ENCODE data around the gene ATP10A. TPM values are rescaled to one million over a fixed set of nuclear protein-coding genes. Genes with fewer than 3 reads are reported as not detected.
A peak's percentile ranks its signal among the peaks of the same experiment; 100 is the strongest.

Gene ATP10A
- total and polyA plus RNA-seq, 9 of the 15 experiments (the other 6 are each of a cell fraction or from before 2014, with no cell fraction given): 0.09 TPM; not detected in 8

DNA sequence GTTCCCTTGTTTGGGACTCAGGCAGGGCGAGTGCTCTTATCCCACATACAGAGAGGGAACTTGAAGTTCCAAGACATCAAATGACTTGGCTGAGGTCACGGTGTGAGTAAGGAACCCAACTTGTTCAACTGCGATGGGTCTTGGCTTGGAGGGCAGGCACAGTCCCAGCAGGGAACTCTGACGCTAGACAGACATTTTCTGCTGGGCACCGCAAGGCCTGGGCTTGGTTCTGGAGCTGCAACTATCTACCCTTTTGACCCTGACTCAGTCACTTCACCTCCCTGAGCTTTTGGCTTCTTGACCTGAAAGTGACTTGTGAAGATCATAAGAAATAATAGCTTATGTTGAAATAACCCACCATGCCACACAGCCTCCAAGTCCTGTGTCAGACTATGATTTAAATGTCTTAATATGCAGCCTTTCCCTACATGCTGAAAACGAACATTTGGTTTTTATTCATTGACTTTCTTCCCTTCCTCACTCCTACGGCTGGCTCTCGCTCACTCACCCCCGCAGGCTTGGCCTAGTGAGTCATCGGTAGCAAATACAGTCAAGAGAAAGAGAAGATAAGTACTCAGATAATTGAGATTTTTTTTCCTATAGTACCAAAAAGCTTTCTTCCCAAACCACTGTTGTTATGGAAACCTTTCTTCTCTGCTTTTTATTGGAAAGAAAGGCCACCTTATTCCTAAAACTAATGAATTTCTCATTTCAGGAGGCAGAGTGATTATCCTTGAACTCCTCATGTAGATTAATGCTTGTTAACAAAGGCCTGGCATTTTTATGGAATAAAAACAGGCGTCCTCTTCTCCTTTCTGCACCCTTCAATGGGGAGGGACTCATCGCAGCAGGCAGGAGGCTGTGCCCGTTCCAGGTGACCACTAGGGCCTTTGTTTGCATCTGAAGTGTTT, 178.4 kb downstream of the ATP10A start:
- Histone ChIP-seq H2AFZ (ENCODE audit: low read depth, low read length) (no peak overlapping the region), H3K4me1 (replicated peaks in 1 of 2; ENCODE audit: control insufficient read depth in 2 of 2, insufficient read depth in 2 of 2, low read length in 2 of 2) (no peaks in the 10 kb centered on the region), H3K9me3 (replicated peaks; ENCODE audit: control insufficient read depth, insufficient read depth, low read depth, low read length) (no peaks in the 10 kb centered on the region), H3K27ac (ENCODE audit: extremely low read depth, low read depth, low read length) (no peak overlapping the region), H3K79me2 (ENCODE audit: control insufficient read depth, insufficient read depth, low read length) (no peaks in the 10 kb centered on the region), H3K9me1 (ENCODE audit: control insufficient read depth, insufficient read depth, low read length) (no peaks in the 10 kb centered on the region), H3K4me3 (no peak overlapping the region), H3K9ac (ENCODE audit: insufficient read depth in 1 of 2, low read depth in 2 of 2, low read length in 2 of 2) (no peak overlapping the region), H4K20me1 (replicated peaks; ENCODE audit: control insufficient read depth, insufficient read depth, low read length) (no peaks in the 10 kb centered on the region), H3K27me3 (ENCODE audit: control insufficient read depth in 2 of 2, insufficient read depth in 2 of 2, low read length in 2 of 2) (peaks cover 2 to 30% of the 10 kb centered on the region in 2 experiments; a peak in 4 of 5 replicates), H3K4me2 (ENCODE audit: insufficient read depth, low read length) (no peak overlapping the region), H3K36me3 (ENCODE audit: control insufficient read depth, insufficient read depth, low read length) (no peaks in the 10 kb centered on the region)
- POLR2A ChIA-PET: no interaction called here
- CTCF ChIA-PET (ENCODE audit: low intra/inter-chr PET ratio): no interaction called here
- TF ChIP-seq TBP (optimal IDR thresholded peaks at IDR 0.05; ENCODE audit: low read depth, low read length) (no peak), RFX1 (IDR thresholded peaks at IDR 0.05) (peak; percentile 60), JUND (IDR thresholded peaks at IDR 0.05; ENCODE audit: borderline replicate concordance, low read depth, low read length) (peak; percentile 39), JUND (tag; IDR thresholded peaks at IDR 0.05; ENCODE audit: borderline replicate concordance, low read depth, low read length) (no peak), ZNF41 (CRISPR knock-in tag; conservative IDR thresholded peaks at IDR 0.05) (no peak), EGR1 (conservative IDR thresholded peaks at IDR 0.05) (peak; percentile 36)
- TF ChIP-seq, protein P1, sequence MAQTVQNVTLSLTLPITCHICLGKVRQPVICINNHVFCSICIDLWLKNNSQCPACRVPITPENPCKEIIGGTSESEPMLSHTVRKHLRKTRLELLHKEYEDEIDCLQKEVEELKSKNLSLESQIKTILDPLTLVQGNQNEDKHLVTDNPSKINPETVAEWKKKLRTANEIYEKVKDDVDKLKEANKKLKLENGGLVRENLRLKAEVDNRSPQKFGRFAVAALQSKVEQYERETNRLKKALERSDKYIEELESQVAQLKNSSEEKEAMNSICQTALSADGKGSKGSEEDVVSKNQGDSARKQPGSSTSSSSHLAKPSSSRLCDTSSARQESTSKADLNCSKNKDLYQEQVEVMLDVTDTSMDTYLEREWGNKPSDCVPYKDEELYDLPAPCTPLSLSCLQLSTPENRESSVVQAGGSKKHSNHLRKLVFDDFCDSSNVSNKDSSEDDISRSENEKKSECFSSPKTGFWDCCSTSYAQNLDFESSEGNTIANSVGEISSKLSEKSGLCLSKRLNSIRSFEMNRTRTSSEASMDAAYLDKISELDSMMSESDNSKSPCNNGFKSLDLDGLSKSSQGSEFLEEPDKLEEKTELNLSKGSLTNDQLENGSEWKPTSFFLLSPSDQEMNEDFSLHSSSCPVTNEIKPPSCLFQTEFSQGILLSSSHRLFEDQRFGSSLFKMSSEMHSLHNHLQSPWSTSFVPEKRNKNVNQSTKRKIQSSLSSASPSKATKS (CRISPR knock-in tag; IDR thresholded peaks at IDR 0.05): no peak
- no peak for ATAC-seq
- BruUV-seq (replicated peaks): no TSS peak
- in situ Hi-C loops (cut with MboI): no loop called here
- intact Hi-C loops (cut with micrococcal nuclease): no loop called here
- WGBS (ENCODE audit: insufficient coverage, low coverage, missing lambda C conversion rate): 1% methylated on average over 11 of the region's 13 CpGs
- FAIRE-seq: no peak
- peak in 1 of 4 experiments; percentile 4 for DNase-seq (ENCODE audit: extremely low read depth in 1 of 4, low spot score in 3 of 4)
